SK-N-SH treated with all-trans-retinoic acid at 6 μM for 48 hours (cell line): ENCODE measurements around the gene CAVIN2.

Source experiments
- ARNTL ChIP-seq: fragments of 450-650 bp; formaldehyde crosslinking; IDR thresholded peaks from 2 replicates; pipeline ENCODE4 v1.5.0; 2020; ENCODE audit warnings: low read depth, mild to moderate bottlenecking, moderate library complexity, borderline replicate concordance
- ZFP3 ChIP-seq: fragments of 250-450 bp; sonication (Bioruptor Pico); IDR thresholded peaks from 2 replicates; pipeline ENCODE4 v1.5.0; 2020; ENCODE audit warnings: mild to moderate bottlenecking, moderate library complexity
- TF ChIP-seq, protein P1 (sequence below): fragments of 250-450 bp; sonication (Bioruptor Pico); IDR thresholded peaks from 2 replicates; pipeline ENCODE4 v1.5.0; 2020; ENCODE audit warnings: mild to moderate bottlenecking, moderate library complexity
- TF ChIP-seq, protein P2 (sequence below): fragments of 250-450 bp; sonication (Bioruptor Pico); IDR thresholded peaks from 2 replicates; pipeline ENCODE4 v1.5.1; 2021; ENCODE audit warnings: mild to moderate bottlenecking, moderate library complexity

DNA sequence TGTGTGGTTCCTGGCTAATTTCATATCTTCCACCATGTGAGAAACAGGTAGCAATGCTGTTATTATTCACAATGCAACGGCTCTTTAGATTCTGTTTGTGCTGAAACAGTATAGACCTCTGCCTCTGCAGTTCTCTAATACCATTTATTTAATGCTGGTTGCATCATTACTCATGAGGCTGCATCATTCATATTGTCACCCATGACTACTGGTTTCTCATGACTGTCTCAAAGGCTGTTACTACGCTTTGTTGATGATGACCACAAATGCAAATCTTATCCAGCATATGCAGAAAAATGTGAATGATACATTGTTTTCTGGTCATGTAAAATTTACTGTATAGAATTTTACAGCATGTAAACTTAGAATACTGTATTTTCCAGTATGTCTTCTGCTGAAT is 22.5 kb downstream of the CAVIN2 start:
- TF ChIP-seq, protein P1, sequence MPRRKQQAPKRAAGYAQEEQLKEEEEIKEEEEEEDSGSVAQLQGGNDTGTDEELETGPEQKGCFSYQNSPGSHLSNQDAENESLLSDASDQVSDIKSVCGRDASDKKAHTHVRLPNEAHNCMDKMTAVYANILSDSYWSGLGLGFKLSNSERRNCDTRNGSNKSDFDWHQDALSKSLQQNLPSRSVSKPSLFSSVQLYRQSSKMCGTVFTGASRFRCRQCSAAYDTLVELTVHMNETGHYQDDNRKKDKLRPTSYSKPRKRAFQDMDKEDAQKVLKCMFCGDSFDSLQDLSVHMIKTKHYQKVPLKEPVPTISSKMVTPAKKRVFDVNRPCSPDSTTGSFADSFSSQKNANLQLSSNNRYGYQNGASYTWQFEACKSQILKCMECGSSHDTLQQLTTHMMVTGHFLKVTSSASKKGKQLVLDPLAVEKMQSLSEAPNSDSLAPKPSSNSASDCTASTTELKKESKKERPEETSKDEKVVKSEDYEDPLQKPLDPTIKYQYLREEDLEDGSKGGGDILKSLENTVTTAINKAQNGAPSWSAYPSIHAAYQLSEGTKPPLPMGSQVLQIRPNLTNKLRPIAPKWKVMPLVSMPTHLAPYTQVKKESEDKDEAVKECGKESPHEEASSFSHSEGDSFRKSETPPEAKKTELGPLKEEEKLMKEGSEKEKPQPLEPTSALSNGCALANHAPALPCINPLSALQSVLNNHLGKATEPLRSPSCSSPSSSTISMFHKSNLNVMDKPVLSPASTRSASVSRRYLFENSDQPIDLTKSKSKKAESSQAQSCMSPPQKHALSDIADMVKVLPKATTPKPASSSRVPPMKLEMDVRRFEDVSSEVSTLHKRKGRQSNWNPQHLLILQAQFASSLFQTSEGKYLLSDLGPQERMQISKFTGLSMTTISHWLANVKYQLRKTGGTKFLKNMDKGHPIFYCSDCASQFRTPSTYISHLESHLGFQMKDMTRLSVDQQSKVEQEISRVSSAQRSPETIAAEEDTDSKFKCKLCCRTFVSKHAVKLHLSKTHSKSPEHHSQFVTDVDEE (CRISPR knock-in tag) = no peak
- TF ChIP-seq, protein P2, sequence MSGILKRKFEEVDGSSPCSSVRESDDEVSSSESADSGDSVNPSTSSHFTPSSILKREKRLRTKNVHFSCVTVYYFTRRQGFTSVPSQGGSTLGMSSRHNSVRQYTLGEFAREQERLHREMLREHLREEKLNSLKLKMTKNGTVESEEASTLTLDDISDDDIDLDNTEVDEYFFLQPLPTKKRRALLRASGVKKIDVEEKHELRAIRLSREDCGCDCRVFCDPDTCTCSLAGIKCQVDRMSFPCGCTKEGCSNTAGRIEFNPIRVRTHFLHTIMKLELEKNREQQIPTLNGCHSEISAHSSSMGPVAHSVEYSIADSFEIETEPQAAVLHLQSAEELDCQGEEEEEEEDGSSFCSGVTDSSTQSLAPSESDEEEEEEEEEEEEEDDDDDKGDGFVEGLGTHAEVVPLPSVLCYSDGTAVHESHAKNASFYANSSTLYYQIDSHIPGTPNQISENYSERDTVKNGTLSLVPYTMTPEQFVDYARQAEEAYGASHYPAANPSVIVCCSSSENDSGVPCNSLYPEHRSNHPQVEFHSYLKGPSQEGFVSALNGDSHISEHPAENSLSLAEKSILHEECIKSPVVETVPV (CRISPR knock-in tag) = no peak
- TF ChIP-seq ZFP3 (CRISPR knock-in tag) (no peak), ARNTL (CRISPR knock-in tag) (no peak)
